ENCODE data around the gene CAMK2D.

The CAMK2D gene

GRCh38 chr4:113553082-113553481 is 208.5 kb downstream of the CAMK2D start:
- H3K27ac Mint-ChIP-seq, result no peak overlapping the region
- no peaks in the 10 kb centered on the region for H3K9me3 Mint-ChIP-seq
- peaks cover 5% of the 10 kb centered on the region for H3K36me3 Mint-ChIP-seq
- peaks cover 9% of the 10 kb centered on the region for H3K4me1 Mint-ChIP-seq
- no peak overlapping the region for H3K4me3 Mint-ChIP-seq
- no peaks in the 10 kb centered on the region for H3K27me3 Mint-ChIP-seq

GRCh38 chr4:113550510-113550909 is 211.0 kb downstream of the CAMK2D start:
- no peaks in the 10 kb centered on the region for H3K27me3 Mint-ChIP-seq
- no peaks in the 10 kb centered on the region for H3K9me3 Mint-ChIP-seq
- H3K4me1 Mint-ChIP-seq, result peaks cover 25% of the 10 kb centered on the region
- peak overlapping the region; percentile 55 for H3K27ac Mint-ChIP-seq
- H3K4me3 Mint-ChIP-seq, result no peak overlapping the region
- peaks cover 6% of the 10 kb centered on the region for H3K36me3 Mint-ChIP-seq

- H3K36me3 Mint-ChIP-seq, result peaks cover 10% of the 10 kb centered on the region
- H3K4me1 Mint-ChIP-seq, result peaks cover 25% of the 10 kb centered on the region
- no peak overlapping the region for H3K4me3 Mint-ChIP-seq
- no peaks in the 10 kb centered on the region for H3K27me3 Mint-ChIP-seq
- H3K9me3 Mint-ChIP-seq, result no peaks in the 10 kb centered on the region
- peak overlapping the region; percentile 68 for H3K27ac Mint-ChIP-seq
Measured at GRCh38 chr4:113548303-113548702, 213.2 kb downstream of the CAMK2D start.

GRCh38 chr4:113547487-113548042 is 214.0 kb downstream of the CAMK2D start:
- peak overlapping the region; percentile 81 for H3K27ac Mint-ChIP-seq
- H3K4me3 Mint-ChIP-seq, result no peak overlapping the region
- H3K27me3 Mint-ChIP-seq, result no peaks in the 10 kb centered on the region
- peaks cover 15% of the 10 kb centered on the region for H3K36me3 Mint-ChIP-seq
- peaks cover 26% of the 10 kb centered on the region for H3K4me1 Mint-ChIP-seq
- H3K9me3 Mint-ChIP-seq, result no peaks in the 10 kb centered on the region

GRCh38 chr4:113541933-113542332 is 219.6 kb downstream of the CAMK2D start:
- Mint-ChIP-seq H3K4me1 (peaks cover 40% of the 10 kb centered on the region), H3K36me3 (peaks cover 24% of the 10 kb centered on the region), H3K27ac (no peak overlapping the region), H3K9me3 (no peaks in the 10 kb centered on the region), H3K27me3 (no peaks in the 10 kb centered on the region), H3K4me3 (no peak overlapping the region)

GRCh38 chr4:113540859-113541258 is 220.7 kb downstream of the CAMK2D start:
- Mint-ChIP-seq H3K36me3 (peaks cover 28% of the 10 kb centered on the region), H3K9me3 (no peaks in the 10 kb centered on the region), H3K27ac (peak overlapping the region; percentile 94), H3K4me3 (peak overlapping the region; percentile 37), H3K4me1 (peaks cover 40% of the 10 kb centered on the region), H3K27me3 (no peaks in the 10 kb centered on the region)

GRCh38 chr4:113539408-113539807 is 222.1 kb downstream of the CAMK2D start:
- peaks cover 55% of the 10 kb centered on the region for H3K4me1 Mint-ChIP-seq
- peak overlapping the region; percentile 91 for H3K27ac Mint-ChIP-seq
- peak overlapping the region; percentile 51 for H3K4me3 Mint-ChIP-seq
- H3K9me3 Mint-ChIP-seq, result no peaks in the 10 kb centered on the region
- H3K36me3 Mint-ChIP-seq, result peaks cover 40% of the 10 kb centered on the region
- H3K27me3 Mint-ChIP-seq, result no peaks in the 10 kb centered on the region

GRCh38 chr4:113537628-113538027 is 223.9 kb downstream of the CAMK2D start:
- Mint-ChIP-seq H3K4me3 (no peak overlapping the region), H3K4me1 (peaks cover 52% of the 10 kb centered on the region), H3K27me3 (no peaks in the 10 kb centered on the region), H3K27ac (peak overlapping the region; percentile 5), H3K36me3 (peaks cover 40% of the 10 kb centered on the region), H3K9me3 (no peaks in the 10 kb centered on the region)

- Mint-ChIP-seq H3K36me3 (peaks cover 42% of the 10 kb centered on the region), H3K9me3 (no peaks in the 10 kb centered on the region), H3K4me1 (peaks cover 50% of the 10 kb centered on the region), H3K4me3 (no peak overlapping the region), H3K27ac (peak overlapping the region; percentile 5), H3K27me3 (no peaks in the 10 kb centered on the region)
Measured at GRCh38 chr4:113537203-113537602, 224.3 kb downstream of the CAMK2D start.

- no peaks in the 10 kb centered on the region for H3K27me3 Mint-ChIP-seq
- peaks cover 35% of the 10 kb centered on the region for H3K4me1 Mint-ChIP-seq
- no peaks in the 10 kb centered on the region for H3K9me3 Mint-ChIP-seq
- H3K36me3 Mint-ChIP-seq, result peaks cover 45% of the 10 kb centered on the region
- peak overlapping the region; percentile 33 for H3K27ac Mint-ChIP-seq
- H3K4me3 Mint-ChIP-seq, result no peak overlapping the region
Measured at GRCh38 chr4:113534711-113535110, 226.8 kb downstream of the CAMK2D start.

GRCh38 chr4:113531572-113531971 is 230.0 kb downstream of the CAMK2D start:
- Mint-ChIP-seq H3K36me3 (peaks cover 43% of the 10 kb centered on the region), H3K27me3 (no peaks in the 10 kb centered on the region), H3K27ac (no peak overlapping the region), H3K9me3 (no peaks in the 10 kb centered on the region), H3K4me1 (peaks cover 20% of the 10 kb centered on the region), H3K4me3 (no peak overlapping the region)

- peak overlapping the region; percentile 25 for H3K27ac Mint-ChIP-seq
- H3K4me3 Mint-ChIP-seq, result no peak overlapping the region
- H3K4me1 Mint-ChIP-seq, result peaks cover 10% of the 10 kb centered on the region
- no peaks in the 10 kb centered on the region for H3K27me3 Mint-ChIP-seq
- H3K9me3 Mint-ChIP-seq, result no peaks in the 10 kb centered on the region
- peaks cover 39% of the 10 kb centered on the region for H3K36me3 Mint-ChIP-seq
Measured at GRCh38 chr4:113528395-113528794, 233.1 kb downstream of the CAMK2D start.

GRCh38 chr4:113525521-113525920 is 236.0 kb downstream of the CAMK2D start:
- Mint-ChIP-seq H3K9me3 (no peaks in the 10 kb centered on the region), H3K4me1 (peaks cover 14% of the 10 kb centered on the region), H3K4me3 (no peak overlapping the region), H3K27me3 (no peaks in the 10 kb centered on the region), H3K27ac (no peak overlapping the region), H3K36me3 (peaks cover 33% of the 10 kb centered on the region)

- H3K36me3 Mint-ChIP-seq, result peaks cover 32% of the 10 kb centered on the region
- no peaks in the 10 kb centered on the region for H3K27me3 Mint-ChIP-seq
- H3K4me1 Mint-ChIP-seq, result peaks cover 14% of the 10 kb centered on the region
- H3K4me3 Mint-ChIP-seq, result no peak overlapping the region
- H3K27ac Mint-ChIP-seq, result peak overlapping the region; percentile 25
- H3K9me3 Mint-ChIP-seq, result no peaks in the 10 kb centered on the region
Measured at GRCh38 chr4:113524505-113525186, 236.9 kb downstream of the CAMK2D start.

GRCh38 chr4:113524096-113524495 is 237.4 kb downstream of the CAMK2D start:
- Mint-ChIP-seq H3K27ac (peak overlapping the region; percentile 6), H3K4me1 (peaks cover 16% of the 10 kb centered on the region), H3K36me3 (peaks cover 30% of the 10 kb centered on the region), H3K4me3 (no peak overlapping the region), H3K9me3 (no peaks in the 10 kb centered on the region), H3K27me3 (no peaks in the 10 kb centered on the region)

GRCh38 chr4:113522433-113522832 is 239.1 kb downstream of the CAMK2D start:
- H3K4me3 Mint-ChIP-seq, result no peak overlapping the region
- H3K27ac Mint-ChIP-seq, result no peak overlapping the region
- H3K27me3 Mint-ChIP-seq, result no peaks in the 10 kb centered on the region
- H3K9me3 Mint-ChIP-seq, result no peaks in the 10 kb centered on the region
- peaks cover 22% of the 10 kb centered on the region for H3K4me1 Mint-ChIP-seq
- H3K36me3 Mint-ChIP-seq, result peaks cover 38% of the 10 kb centered on the region

Data from activated naive CD4-positive, alpha-beta T cell treated with anti-CD3 and anti-CD28 coated beads, Interleukin-2, amount 50 U/mL, for 24 hours (primary cell).